Activated CD4-positive, alpha-beta T cell treated with anti-CD3 and anti-CD28 coated beads, Interleukin-2, amount 10 ng/mL, durations not matched to agents 7 days and 5 days (primary cell): ENCODE measurements around the gene DCAKD. TPM values are rescaled to one million over a fixed set of nuclear protein-coding genes. Genes with fewer than 3 reads are reported as not detected.

ENCODE experiments used
- CTCF ChIA-PET: fragments of 350-600 bp; sonication (Branson Sonifier 250); formaldehyde crosslinking; loops from one replicate; lab custom pipeline; 2021; ENCODE audit warnings: antibody characterized with exemption; lab: Charles Lee
- POLR2A ChIA-PET: fragments of 350-600 bp; sonication (Branson Sonifier 250); formaldehyde crosslinking; loops from one replicate; lab custom pipeline; 2021; ENCODE audit warnings: antibody characterized with exemption; lab: Charles Lee
- DNase-seq: peaks from one replicate; pipeline ENCODE4 v3.0.0-alpha.2; 2020
- H3K27ac Mint-ChIP-seq: one replicate; pipeline ENCODE4 v1.8.0; 2021; ENCODE audit warnings: mild to moderate bottlenecking, moderate library complexity, mixed read lengths
- H3K27me3 Mint-ChIP-seq: one replicate; pipeline ENCODE4 v1.8.0; 2021; ENCODE audit warnings: mixed read lengths
- H3K36me3 Mint-ChIP-seq: one replicate; pipeline ENCODE4 v1.8.0; 2021; ENCODE audit warnings: low read depth, mixed read lengths
- H3K4me1 Mint-ChIP-seq: one replicate; pipeline ENCODE4 v1.8.0; 2021; ENCODE audit warnings: mixed read lengths
- H3K4me3 Mint-ChIP-seq: one replicate; pipeline ENCODE4 v1.8.0; 2021; ENCODE audit warnings: mild to moderate bottlenecking, moderate library complexity, mixed read lengths
- H3K9me3 Mint-ChIP-seq: one replicate; pipeline ENCODE4 v1.8.0; 2021; ENCODE audit warnings: mixed read lengths
- total RNA-seq, 2 experiments: library from RNA; stranded (reverse); gene quantifications; one replicate each; pipeline ENCODE4 v1.2.3, GENCODE V29; 2021

The DCAKD gene
- total RNA-seq, 2 experiments from 2014 or later = 36.5 to 38.6 TPM

DNA sequence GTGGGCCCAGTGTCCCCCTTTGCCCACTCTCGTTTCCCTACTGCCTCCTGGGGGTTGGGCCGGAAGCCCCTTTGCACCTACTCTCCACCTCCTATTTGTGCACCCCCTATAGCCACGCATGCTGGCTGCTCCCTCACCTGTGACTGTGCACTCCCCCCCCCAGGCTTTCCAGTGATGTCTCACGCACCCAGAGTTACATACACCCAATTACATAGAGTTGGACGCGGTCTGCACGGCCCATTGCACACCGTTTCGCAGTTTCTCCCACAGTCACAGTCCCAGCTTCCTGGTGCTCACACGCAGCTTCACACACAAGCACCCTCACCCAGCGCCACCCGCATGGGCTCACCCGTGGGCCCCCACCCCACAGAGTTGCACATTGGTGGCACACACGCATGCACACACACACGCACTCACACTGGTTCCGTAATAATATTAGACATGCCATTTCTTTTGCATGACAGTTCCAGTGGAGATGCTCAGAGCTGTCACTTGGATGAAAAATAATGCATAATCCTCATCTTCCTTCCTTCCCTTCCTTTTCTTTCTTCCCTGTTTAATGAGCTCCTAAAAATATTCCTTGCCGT lies 61.8 kb downstream of the DCAKD start:
- ChIA-PET POLR2A (no interaction called here), CTCF (interaction anchor here (0.6 to 1.8 kb wide), 4 partner anchors 18 to 224 kb away, joined by 3 to 5 read pairs (median 4); partner anchors contain the start of gene ACBD4)
- H3K36me3 Mint-ChIP-seq = no peaks in the 10 kb centered on the region
- no peak overlapping the region for H3K27ac Mint-ChIP-seq
- DNase-seq = no peak
- H3K27me3 Mint-ChIP-seq = peaks cover 38% of the 10 kb centered on the region
- peaks cover 2% of the 10 kb centered on the region for H3K9me3 Mint-ChIP-seq
- H3K4me1 Mint-ChIP-seq = peaks cover 2% of the 10 kb centered on the region
- no peak overlapping the region for H3K4me3 Mint-ChIP-seq

DNA sequence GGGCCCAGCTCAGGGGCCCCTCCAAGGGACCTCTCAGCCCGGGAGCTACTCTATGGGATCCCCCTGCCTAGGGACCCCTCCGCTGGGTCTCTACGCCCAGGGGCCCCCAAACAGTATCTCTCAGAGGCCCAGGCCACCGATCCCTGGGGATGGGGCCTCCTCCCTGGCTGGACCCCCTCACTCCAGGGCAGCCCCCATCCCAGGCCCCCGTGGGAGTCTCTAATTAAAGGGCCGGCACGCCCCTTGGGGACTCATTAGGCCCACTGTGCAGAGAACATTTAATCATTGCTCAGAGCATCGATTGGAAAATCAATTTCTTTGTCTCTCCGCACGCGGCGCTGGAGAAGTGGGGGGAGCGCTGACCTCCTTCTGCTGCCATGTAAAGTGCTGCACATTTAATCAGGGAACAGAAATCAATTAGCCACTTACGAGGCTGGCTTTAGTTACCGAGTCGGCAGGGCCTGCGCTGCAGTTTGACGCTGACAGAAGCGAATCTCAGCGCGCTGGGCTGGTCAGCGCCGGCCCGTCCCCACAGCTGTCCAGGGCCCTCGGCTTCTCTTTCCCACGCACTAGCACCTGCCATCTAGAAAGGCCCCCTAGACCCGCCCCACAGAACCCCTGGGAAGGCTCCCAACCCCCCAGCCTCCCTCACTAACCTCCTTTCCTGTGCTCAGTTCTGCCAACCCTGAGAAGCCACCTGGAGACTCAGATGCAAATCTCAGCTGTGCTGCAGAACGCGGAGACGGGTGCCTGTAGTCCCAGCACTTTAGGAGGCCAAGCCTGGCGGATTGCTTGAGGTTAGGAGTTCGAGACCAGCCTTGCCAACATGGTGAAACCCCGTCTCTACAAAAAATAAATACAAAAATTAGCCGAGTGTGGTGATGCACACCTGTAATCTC lies 63.1 kb downstream of the DCAKD start:
- Mint-ChIP-seq H3K27me3 (peaks cover 36% of the 10 kb centered on the region), H3K36me3 (no peaks in the 10 kb centered on the region), H3K4me1 (peaks cover 2% of the 10 kb centered on the region), H3K27ac (no peak overlapping the region), H3K4me3 (no peak overlapping the region), H3K9me3 (peaks cover 2% of the 10 kb centered on the region)
- POLR2A ChIA-PET = no interaction called here
- no peak for DNase-seq
- CTCF ChIA-PET = interaction anchor here (1.1 kb wide), 1 partner anchor 31 kb away, joined by 5 read pairs; no protein-coding TSS in a partner anchor

DNA sequence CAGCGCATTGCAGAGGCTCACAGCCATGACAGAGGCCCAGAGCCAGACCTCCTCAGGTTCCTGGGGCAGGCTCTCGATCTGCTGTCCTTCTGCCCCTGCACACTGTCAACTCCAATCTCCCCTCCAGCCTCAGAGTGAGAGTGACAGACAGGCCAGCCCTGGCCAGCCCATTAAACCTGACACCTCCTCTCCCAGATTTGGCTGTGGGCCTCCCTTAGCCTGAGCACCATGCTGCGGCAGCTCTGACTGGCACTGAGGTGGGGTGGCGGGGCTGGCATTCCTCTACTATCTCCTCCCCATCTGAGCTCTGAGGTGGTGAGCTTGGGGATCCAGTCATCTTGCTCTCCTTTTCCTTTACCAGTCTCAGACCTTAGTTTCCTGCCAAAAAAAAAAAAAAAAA lies 67.9 kb downstream of the DCAKD start:
- Mint-ChIP-seq H3K9me3 (peaks cover 2% of the 10 kb centered on the region), H3K27ac (no peak overlapping the region), H3K36me3 (no peaks in the 10 kb centered on the region), H3K4me3 (no peak overlapping the region), H3K4me1 (peaks cover 2% of the 10 kb centered on the region), H3K27me3 (peaks cover 31% of the 10 kb centered on the region)
- POLR2A ChIA-PET = no interaction called here
- CTCF ChIA-PET = no interaction called here
- no peak for DNase-seq

DNA sequence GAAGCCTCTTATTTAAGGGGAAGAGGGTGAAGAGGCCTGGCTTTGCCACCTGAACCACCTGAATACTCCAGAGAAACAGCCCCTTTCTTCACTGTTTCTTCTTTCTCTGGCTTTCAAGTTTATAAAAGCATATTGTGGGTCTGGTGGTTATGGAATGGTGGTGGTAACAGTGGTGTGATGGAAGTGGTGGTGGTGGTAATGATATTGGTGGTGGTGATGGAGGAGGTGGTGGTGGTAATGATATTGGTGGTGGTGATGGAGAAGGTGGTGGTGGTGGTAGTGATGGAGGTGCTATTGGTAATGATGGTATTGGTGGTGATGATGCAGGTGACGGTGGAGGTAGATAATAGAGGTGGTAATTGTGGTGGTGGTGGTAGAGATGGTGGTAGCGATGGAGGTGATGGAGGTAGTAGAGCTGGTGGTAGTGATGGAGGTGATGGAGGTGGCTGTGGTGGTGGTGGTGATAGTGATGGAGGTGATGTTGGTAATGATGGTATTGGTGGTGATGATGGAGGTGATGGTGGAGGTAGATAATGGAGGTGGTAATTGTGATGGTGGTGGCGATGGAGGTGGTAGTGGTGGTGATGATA lies 69.2 kb downstream of the DCAKD start:
- ChIA-PET POLR2A (no interaction called here), CTCF (no interaction called here)
- Mint-ChIP-seq H3K27ac (no peak overlapping the region), H3K27me3 (peaks cover 20% of the 10 kb centered on the region), H3K9me3 (peaks cover 2% of the 10 kb centered on the region), H3K4me1 (peaks cover 1% of the 10 kb centered on the region), H3K36me3 (no peaks in the 10 kb centered on the region), H3K4me3 (no peak overlapping the region)
- DNase-seq = no peak

DNA sequence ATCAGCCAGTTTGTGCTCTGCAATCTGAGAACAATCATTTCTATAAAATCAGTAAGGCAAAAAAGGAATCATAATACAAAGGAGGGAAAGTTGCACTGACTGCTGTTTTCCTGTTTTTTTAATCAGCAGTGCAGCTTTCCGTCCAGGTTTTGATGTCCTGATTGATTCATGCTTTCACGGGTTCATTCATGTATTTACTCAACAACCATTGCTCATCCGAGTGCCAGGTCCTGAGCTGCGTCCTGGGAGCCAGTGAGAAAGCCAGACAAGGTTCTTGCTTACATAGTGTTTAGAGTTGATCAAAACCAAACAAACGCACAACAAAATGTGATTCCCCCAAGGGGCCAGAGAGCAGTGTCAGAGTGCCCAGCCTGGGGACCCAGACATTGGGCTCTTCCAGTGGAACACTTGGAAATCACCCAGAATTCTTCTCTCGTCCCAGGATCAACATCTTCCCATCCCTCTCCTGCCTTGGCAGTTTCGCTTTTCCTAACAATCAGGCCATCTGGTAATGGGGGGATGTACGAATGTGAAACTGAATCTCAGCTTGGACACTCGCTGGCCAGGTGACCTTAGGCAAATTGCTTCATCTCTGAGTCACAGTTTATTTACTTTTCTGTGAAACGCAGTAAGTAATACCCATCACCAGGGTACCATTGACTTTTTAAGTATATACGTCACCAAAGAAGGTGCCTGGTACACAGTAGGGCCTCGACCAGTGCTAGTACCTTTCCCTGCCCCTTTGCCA lies 70.0 kb downstream of the DCAKD start:
- POLR2A ChIA-PET = no interaction called here
- Mint-ChIP-seq H3K4me1 (no peaks in the 10 kb centered on the region), H3K36me3 (no peaks in the 10 kb centered on the region), H3K27ac (no peak overlapping the region), H3K27me3 (peaks cover 20% of the 10 kb centered on the region), H3K9me3 (peaks cover 2% of the 10 kb centered on the region), H3K4me3 (no peak overlapping the region)
- CTCF ChIA-PET = interaction anchor here (1.1 to 2.6 kb wide), 2 partner anchors 9 to 154 kb away, joined by 4 to 9 read pairs; partner anchors contain the start of gene ACBD4
- DNase-seq = no peak

DNA sequence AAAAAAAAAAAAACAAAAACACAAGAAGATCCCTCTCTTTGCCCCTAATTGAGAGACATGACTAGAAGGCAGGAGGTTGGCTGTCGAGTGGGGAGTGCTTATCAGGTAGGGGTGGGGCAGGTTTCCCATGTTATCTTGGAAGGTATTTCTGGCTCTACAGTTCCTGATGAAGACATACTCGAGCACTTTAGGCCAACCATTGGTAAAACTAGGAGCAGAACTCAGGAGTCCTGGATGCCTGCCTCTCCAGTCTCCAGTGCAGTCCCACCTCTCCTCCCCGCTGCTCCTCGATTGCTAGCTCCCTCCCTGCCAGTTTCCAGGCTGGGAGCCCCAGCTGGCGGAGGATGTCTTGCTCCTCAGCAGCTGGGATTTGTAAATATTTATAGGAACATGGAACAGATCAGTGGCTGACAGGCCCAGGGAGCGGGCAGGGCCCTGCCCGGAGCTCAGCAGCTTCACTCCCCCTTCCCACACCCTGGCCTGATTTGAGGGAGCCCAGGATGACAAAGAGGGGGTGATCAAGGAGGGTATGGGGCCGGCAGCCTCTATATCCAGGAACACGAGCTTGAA lies 71.9 kb downstream of the DCAKD start:
- no peak for DNase-seq
- H3K27ac Mint-ChIP-seq = no peak overlapping the region
- ChIA-PET CTCF (interaction anchor here (1.1 to 2.6 kb wide), 3 partner anchors 43 to 201 kb away, joined by 3 to 9 read pairs (median 4); partner anchors contain the start of gene ACBD4), POLR2A (no interaction called here)
- no peak overlapping the region for H3K4me3 Mint-ChIP-seq
- no peaks in the 10 kb centered on the region for H3K4me1 Mint-ChIP-seq
- H3K9me3 Mint-ChIP-seq = no peaks in the 10 kb centered on the region
- peaks cover 22% of the 10 kb centered on the region for H3K27me3 Mint-ChIP-seq
- no peaks in the 10 kb centered on the region for H3K36me3 Mint-ChIP-seq

DNA sequence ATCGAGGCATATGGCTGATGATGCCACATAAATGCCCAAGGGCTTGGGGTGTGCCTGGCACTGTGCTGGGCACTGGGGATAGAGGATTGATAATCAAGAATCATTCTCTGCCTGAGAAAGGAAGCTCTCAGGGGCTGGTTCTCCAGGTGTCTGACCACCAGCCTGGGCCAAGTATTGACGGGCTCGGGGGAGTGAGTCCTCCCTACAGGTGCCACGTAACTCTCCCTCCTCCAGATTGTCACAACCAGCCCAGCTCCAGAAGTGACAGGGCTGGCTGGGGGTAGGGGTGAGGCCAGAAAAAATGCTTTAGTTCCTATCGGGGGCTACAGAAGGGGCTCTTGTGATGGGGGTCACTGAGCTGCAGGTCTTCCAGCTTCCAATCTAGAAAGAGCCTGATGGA lies 72.6 kb downstream of the DCAKD start:
- H3K36me3 Mint-ChIP-seq = no peaks in the 10 kb centered on the region
- ChIA-PET POLR2A (no interaction called here), CTCF (interaction anchor here (1.1 to 2.6 kb wide), 4 partner anchors 15 to 200 kb away, joined by 3 to 9 read pairs (median 4); partner anchors contain the start of gene ACBD4)
- no peak overlapping the region for H3K4me3 Mint-ChIP-seq
- no peaks in the 10 kb centered on the region for H3K9me3 Mint-ChIP-seq
- no peaks in the 10 kb centered on the region for H3K4me1 Mint-ChIP-seq
- DNase-seq = no peak
- no peak overlapping the region for H3K27ac Mint-ChIP-seq
- H3K27me3 Mint-ChIP-seq = peaks cover 25% of the 10 kb centered on the region

DNA sequence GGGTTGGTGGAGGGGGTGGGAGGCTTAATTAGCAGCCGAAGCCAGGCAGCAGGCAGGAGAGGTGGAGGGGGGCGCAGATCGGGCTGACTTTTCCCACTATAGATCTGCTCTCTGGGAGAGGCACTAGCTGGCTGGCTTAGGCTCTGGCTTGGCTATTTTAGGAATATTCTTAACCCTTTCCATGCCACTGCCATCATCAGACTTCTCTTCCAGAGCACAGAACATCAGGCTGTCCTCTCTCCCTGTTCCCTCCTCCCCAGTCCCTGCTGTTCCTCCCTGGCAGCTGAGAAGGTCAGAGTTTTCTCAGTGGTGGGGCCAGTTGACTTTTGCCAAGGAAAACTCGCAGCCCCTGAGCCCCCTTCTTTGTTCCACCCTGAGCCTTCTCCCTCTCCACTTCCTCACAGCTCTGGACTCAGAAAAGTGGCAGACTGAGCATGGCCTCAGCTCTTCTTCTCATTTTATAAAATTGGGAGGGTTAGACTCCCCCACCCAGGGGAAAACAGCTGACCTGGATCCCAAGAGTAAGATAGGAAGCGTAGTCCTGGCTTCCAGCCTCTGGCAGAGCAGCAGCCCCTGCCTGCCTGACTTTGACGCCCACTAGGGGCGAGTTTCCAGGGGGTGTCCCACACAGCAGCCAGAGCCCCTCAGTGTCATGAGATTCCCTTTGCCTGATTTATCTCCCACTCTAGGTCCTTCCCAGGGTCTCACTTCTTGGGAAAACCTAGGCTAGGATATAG lies 73.5 kb downstream of the DCAKD start:
- no peak for DNase-seq
- Mint-ChIP-seq H3K4me1 (no peaks in the 10 kb centered on the region), H3K27ac (no peak overlapping the region), H3K36me3 (no peaks in the 10 kb centered on the region), H3K4me3 (no peak overlapping the region), H3K27me3 (peaks cover 27% of the 10 kb centered on the region), H3K9me3 (no peaks in the 10 kb centered on the region)
- POLR2A ChIA-PET = no interaction called here
- CTCF ChIA-PET = interaction anchor here (1.2 to 1.7 kb wide), 3 partner anchors 16 to 44 kb away, joined by 3 to 4 read pairs (median 3); no protein-coding TSS in a partner anchor

DNA sequence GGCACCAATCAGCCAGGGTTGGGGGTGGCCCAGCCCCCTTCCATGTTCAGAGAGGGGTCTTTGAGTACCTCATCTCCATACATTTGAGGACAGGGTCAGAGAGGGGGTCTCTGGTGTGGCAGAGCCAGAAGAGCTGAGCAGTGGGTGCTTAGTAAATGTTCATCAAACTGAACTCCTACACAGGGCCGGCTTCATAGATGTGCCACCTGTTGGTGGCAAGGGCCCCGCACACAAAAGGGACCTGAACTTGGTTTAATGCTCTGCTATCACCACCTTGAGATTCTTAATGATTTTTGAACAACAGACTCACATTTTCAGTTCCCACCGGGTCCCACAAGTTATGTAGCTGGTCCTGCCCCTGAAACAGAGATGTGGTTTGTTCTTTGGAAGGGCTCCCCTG lies 74.4 kb downstream of the DCAKD start:
- no peak for DNase-seq
- Mint-ChIP-seq H3K4me3 (no peak overlapping the region), H3K36me3 (no peaks in the 10 kb centered on the region), H3K27me3 (peaks cover 33% of the 10 kb centered on the region), H3K9me3 (no peaks in the 10 kb centered on the region), H3K4me1 (peaks cover 3% of the 10 kb centered on the region), H3K27ac (no peak overlapping the region)
- ChIA-PET POLR2A (no interaction called here), CTCF (interaction anchor here (0.6 to 1.6 kb wide), 2 partner anchors 27 to 125 kb away, joined by 3 to 4 read pairs; no protein-coding TSS in a partner anchor)

DNA sequence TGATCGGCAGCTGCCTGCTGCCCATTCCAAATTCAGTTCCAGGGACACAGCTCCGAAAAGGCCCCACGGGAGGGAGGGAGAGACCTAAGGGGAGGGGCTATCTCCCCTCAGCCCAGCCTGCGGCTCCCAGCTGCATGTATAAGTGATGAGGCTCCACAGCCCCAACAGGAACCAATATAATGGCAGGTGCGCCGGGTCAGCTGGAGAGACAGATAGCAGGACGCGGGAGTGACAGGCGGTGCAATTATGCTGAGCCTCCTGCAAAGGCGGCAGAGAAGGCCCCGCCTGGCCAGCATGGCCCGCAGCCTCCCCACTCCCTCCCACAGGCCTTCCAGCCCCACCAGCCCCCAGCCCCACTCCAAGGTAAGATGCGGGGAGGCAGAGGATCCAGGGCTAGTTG lies 75.2 kb downstream of the DCAKD start:
- H3K27me3 Mint-ChIP-seq = peaks cover 39% of the 10 kb centered on the region

More for the DNA sequence above, 75.2 kb downstream of the DCAKD start:
- no peaks in the 10 kb centered on the region for H3K36me3 Mint-ChIP-seq
- no peak overlapping the region for H3K27ac Mint-ChIP-seq
- H3K4me1 Mint-ChIP-seq = peaks cover 7% of the 10 kb centered on the region
- ChIA-PET POLR2A (no interaction called here), CTCF (no interaction called here)
- no peak overlapping the region for H3K4me3 Mint-ChIP-seq
- DNase-seq = no peak
- no peaks in the 10 kb centered on the region for H3K9me3 Mint-ChIP-seq
